HG03139 (cell line): ENCODE data around the gene DES.

Source experiments
- ATAC-seq: cut with Tn5 transposase; IDR thresholded peaks from one replicate; pipeline ENCODE4 v1.9.1; 2021; ENCODE audit not compliant: unreplicated experiment

The DES gene

GRCh38 chr2:219453671-219454590 lies 35.8 kb downstream of the DES start:
- no peak for ATAC-seq

- ATAC-seq, result no peak
Observed at GRCh38 chr2:219455581-219455980, 37.4 kb downstream of the DES start.

- no peak for ATAC-seq
Observed at GRCh38 chr2:219457784-219458369, 39.7 kb downstream of the DES start.

GRCh38 chr2:219458996-219459395 lies 40.8 kb downstream of the DES start:
- no peak for ATAC-seq

- no peak for ATAC-seq
Observed at GRCh38 chr2:219459460-219460311, 41.5 kb downstream of the DES start.

- no peak for ATAC-seq
Observed at GRCh38 chr2:219460424-219460926, 42.3 kb downstream of the DES start.

GRCh38 chr2:219461047-219461514 lies 42.9 kb downstream of the DES start:
- no peak for ATAC-seq

GRCh38 chr2:219461669-219462068 lies 43.5 kb downstream of the DES start:
- ATAC-seq, result no peak

- ATAC-seq, result no peak
Observed at GRCh38 chr2:219462349-219462748, 44.2 kb downstream of the DES start.

GRCh38 chr2:219464286-219465032 lies 46.3 kb downstream of the DES start:
- ATAC-seq, result no peak

GRCh38 chr2:219465659-219466561 lies 47.7 kb downstream of the DES start:
- no peak for ATAC-seq

- no peak for ATAC-seq
Observed at GRCh38 chr2:219466816-219467735, 48.9 kb downstream of the DES start.

- no peak for ATAC-seq
Observed at GRCh38 chr2:219467736-219468075, 49.5 kb downstream of the DES start.

GRCh38 chr2:219468410-219469185 lies 50.4 kb downstream of the DES start:
- no peak for ATAC-seq

- no peak for ATAC-seq
Observed at GRCh38 chr2:219469186-219469724, 51.1 kb downstream of the DES start.

GRCh38 chr2:219470429-219470828 lies 52.3 kb downstream of the DES start:
- no peak for ATAC-seq
